NCI-H187 (cell line): ENCODE measurements around the gene B3GALNT2.

ENCODE experiments used
- DNase-seq, 2 experiments: peaks; one replicate each; lab custom pipeline; 2025; lab: John Stamatoyannopoulos, UW

B3GALNT2 gene

DNA sequence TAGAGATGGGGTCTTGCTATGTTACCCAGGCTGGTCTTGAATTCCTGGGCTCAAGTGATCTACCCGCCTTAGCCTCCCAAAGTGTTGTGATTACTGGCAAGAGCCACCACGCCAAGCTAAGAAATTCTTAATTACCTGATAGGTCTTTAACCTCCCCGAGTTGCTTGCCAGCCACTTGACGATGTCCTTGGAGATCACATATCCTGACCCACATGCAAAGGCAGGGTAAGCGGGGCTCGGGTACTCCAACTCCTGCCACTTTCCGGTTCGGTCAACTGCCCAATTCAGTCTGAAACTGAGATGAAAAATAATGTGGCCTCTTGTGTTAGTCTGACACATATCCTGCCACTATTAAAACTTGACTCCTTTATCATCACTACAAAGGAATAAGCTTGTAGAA lies 50.2 kb downstream of the B3GALNT2 start:
- DNase-seq = no peak

DNA sequence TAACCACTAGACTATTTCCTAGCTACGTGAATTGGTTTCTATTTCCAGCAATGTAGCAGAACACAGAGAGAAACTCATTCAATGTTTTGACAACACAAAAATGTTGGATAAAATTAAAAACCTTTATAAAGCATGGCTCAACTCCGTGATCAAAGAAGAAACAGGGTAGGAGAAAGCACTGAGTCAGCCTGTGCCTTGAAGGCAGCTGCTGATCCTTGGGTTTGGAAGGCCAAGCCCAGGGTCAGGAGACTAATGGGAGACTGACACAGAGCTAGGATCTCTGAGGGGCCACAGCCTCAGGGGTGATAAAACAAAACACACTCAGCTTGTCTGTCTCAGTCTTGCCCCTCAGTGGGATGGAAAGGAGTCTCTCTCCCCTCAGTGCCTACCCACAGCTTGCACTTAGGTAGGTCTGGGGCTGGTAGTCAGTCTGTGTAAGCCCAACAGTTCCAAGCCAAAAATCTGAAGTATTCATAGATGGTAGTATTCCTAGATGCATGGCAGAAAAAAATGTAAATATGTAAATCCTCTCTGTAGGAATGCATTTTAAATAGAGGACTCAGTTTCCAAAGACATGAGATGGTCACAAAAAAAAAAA lies 53.3 kb downstream of the B3GALNT2 start:
- no peak for DNase-seq

DNA sequence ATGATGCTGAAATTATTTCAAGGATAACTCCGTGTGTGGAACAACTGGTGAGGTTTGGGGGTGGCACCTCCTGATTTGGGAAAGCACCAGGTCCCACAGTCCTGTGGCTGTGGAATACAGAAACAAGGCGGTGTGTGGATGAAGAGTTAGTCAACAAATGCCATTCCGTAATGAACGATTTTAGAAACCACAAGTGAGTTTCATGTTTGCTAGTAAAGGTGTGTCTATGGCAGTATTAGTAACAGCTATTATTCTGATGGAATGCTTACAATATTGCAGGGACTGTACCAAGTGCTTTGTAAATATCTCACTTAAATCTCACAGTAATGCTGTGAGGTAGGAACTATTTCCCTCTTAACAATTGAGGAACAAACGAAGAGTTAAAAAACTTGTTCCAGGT lies 53.8 kb downstream of the B3GALNT2 start:
- no peak for DNase-seq

DNA sequence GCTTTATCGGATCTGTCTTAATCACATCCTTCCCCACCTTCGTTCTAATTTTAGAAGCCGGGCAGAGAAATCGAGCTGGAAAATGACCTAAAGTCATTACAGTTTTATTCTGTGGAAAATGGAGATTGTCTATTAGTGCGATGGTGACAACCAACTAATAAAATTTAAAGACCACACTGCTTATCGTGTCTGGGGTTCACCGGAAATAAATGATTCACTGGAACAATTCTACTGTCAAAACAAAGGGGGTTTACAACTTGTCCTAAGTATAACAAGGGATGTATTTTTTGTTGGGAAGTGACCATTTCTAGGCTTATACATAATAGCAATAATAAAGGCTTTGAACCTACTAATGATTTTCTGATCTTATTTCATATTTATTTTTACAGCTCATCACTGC lies 55.6 kb downstream of the B3GALNT2 start:
- no peak for DNase-seq

DNA sequence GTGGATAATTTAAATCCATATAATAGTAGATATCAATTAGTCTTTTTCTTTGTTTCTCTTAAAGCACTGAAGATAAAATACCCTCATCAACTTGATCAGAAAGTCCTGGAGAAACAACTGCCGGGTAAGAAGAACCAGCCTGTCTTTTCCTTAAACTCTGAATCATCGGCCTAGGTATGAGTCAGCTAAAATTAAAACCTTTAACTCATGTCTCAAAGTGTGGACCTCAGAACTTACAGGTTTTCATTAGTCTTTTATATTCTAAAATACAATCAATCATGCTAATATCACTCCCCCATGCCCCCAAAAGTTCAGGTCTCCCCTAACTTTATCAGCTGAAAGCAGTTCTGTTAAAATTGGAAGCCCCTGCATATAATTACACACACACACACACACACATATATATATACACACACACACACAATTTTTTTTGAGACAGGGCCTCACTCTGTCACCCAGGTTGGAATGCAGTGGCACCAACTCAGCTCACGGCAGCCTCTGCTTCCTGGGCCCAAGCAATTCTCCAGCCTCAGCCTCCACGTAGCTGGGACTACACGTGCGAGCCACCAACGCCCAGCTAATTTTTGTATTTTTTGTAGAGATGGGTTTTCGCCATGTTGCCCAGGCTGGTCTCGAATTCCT lies 61.3 kb downstream of the B3GALNT2 start:
- DNase-seq = no peak

DNA sequence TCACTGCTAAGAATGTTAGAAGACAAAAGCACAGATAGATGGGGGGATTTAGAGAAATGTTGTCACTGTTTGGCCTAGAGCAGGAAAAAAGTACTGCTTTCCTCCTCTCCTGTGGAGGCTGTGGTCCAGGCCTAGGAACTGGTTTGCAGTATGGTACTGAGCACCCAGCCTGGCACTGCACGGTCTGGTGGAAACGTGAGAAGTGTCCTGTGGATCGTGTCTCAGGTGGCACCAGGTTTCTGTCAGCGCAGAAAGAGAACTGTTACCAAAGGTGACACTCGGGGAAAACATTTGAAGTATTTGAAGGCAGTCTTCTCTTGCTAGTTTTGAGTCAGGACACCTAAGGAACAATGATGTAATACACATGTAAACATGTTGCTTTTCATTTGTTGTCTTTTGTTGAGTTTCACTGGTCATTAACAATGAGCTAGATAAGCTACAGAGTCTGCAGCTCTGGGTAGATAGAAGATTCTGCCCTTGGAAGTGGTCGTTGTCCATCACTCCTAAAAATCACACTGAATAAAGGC lies 63.0 kb downstream of the B3GALNT2 start:
- DNase-seq = no peak

DNA sequence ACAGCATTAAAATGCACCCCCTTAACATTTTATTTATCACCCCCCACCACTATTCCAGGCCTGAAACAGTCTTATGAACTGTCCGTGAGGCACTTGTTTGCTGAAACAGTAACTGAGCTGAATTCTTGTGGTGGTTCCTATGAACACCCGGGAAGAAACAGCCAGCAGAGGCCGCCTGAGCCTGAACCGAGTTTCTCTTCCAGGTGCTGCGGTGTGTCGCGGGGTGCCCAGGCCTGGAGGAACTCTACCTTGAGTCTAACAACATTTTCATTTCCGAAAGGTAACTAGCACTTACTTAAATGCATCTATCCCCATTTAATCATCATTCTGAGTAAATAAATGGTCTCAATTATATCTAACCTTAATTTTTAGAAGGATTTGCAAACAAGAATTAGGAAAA lies 70.3 kb downstream of the B3GALNT2 start:
- no peak for DNase-seq

DNA sequence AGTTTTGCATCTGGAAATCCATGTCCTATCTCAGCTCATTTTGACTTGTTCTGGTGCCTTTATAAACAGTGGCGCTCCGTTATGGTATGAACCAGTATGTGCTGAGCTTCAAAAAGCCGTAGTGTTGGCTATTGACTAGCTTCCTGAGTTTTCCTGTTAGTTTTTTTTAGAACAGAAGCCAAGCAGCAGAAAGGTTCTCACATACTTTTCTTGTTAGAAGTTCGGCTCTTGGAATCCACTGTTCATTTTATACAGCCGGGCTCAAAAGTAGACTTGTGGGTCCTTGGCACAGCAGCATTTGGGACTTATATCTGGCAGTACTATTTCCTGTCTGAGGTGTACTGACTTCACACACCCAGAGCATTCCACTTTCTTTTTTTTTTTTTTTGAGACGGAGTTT lies 73.3 kb downstream of the B3GALNT2 start:
- no peak for DNase-seq

DNA sequence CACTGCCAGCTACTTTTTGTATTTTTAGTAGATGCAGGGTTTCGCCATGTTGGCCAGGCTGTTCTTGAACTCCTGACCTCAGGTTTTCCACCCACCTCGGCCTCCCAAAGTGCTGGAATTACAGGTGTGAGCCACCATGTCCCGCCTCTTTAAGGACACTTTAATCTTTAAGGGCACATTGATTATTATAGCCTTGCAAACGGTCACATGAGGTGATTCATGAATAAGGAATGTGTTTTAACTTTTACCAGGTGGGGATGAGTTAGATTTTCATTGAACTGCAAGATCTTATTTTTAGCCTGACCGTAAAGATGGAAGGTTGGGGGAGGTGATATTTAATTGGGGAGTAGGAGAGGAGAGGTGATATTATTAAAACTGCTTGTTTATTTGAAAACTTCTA lies 75.1 kb downstream of the B3GALNT2 start:
- no peak for DNase-seq

DNA sequence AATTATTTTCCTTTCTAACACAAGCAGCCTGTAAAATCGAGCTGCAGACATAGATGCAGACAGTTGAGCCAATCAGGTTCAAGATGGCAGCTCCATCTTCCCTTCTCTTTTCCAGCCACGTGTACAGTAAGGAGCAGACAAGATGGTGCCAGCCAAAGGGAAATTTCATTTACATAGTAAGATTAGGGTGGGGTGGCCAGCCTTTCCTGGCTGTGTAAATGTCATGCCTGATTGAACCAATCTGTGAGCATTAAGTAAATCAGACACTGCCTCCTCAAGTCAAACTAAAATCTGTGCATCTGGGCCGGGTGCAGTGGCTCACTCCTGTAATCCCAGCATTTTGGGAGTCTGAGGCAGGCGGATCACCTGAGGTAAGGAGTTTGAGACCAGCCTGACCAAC lies 76.8 kb downstream of the B3GALNT2 start:
- no peak for DNase-seq

DNA sequence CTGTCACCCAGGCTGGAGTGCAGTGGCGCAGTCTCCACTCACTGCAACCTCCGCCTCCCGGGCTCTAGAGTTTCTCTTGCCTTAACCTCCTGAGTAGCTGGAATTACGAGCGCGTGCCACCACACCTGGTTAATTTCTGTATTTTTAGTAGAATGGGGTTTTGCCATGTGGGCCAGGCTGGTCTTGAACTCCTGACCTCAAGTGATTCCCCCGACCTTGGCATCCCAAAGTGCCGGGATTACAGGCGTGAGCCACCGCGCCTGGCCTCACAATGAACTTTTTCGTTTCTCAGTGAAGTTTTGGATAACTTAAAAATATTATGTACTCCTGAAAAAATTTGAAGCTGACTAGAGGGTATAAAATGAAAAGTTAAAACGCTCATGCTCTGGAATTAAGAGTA lies 77.6 kb downstream of the B3GALNT2 start:
- no peak for DNase-seq

DNA sequence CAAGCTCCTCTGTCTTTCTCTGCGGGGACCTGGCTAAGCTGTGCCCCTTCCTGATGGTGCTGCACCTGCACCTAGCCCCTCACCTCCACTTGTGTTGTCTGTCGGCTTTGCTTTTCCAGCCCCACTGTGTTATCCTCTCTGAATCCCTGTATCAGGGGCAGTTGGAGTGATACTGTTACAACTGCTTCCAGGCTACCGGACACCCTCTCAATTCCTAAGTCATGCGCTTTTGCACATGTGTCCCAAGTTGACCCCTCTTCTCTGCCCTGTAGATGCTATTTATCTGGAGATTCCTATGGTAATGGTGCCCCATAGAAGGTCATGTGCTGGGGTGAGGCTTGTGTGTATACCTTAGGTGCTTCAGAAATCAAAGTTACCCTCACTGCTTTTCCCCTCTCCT lies 78.1 kb downstream of the B3GALNT2 start:
- no peak for DNase-seq

DNA sequence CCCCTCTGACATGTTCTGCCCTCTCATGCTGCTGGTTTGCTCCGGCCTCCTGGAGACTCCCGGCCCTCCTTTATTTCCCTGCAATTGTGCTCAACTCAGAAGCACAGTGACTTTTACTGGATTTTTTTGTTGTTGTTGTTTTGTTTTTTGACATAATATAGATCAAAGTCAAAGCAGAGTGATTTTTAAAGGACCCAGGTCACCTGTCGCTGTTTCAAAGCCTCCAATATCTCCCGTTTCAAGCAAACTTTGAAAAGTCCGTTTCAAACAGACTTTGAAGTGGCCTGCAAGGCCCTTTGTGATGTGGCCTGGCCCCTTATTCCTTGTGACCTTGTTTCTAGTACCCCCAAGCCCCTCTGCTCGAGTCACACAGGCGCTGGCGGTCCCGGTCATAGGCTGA lies 78.9 kb downstream of the B3GALNT2 start:
- no peak for DNase-seq

DNA sequence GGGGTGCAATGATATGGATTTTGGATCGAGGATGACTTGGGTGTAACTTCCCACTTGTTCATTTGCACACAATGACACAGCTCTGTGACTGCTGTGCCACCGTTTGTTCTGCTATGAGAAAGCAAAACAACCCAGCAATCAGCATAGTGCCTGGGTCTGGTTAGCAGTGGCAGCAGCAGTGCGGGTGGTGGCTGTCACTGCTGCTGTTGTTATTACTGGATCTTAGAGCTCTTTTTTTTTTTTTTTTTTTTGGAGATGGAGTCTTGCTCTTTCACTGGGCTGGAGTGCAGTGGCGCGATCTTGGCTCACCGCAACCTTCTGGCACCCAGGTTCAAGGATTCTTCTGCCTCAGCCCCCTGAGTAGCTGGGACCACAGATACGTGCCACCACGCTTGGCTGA lies 80.2 kb downstream of the B3GALNT2 start:
- no peak for DNase-seq

DNA sequence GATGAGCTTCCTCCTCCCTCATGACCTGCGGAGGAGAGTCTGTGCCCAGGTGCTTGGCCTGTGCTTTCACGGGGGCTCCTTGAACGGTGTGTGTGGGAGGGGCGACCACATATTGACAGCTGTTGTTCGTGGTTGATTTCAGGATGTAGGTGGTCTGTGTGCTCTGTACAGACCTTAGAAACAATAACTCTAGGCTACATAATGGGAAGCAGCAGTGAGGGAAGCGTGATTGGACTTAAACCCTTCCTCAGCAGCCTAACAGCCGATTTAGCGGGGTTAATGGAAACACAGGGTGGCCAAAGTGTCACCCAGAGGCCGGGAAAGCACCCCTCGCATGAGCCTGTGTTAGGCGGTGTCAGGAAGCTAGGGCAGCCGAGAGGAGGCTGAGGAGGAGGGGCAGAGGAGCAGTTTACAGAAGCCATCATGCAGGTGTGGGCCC lies 81.0 kb downstream of the B3GALNT2 start:
- no peak for DNase-seq

DNA sequence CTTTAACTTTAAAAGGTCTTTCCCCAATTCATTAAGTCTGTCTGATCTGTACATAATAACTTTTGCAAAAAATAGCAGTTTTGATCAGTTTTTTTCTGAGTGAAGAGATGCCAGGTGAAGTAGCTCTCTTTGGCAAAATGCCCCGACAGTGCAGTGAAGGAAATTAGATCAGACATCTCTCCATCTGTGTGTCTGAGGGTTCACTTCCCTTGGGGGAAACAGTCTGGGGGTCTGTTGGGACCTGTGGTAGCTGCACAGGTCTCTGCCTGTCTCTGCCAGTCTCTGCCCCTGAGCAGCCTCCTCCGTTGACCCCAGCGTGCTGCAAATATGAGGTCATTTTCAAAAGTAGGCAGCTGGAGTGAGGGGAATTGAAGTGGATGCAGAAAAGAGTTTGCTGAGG lies 82.5 kb downstream of the B3GALNT2 start:
- no peak for DNase-seq

DNA sequence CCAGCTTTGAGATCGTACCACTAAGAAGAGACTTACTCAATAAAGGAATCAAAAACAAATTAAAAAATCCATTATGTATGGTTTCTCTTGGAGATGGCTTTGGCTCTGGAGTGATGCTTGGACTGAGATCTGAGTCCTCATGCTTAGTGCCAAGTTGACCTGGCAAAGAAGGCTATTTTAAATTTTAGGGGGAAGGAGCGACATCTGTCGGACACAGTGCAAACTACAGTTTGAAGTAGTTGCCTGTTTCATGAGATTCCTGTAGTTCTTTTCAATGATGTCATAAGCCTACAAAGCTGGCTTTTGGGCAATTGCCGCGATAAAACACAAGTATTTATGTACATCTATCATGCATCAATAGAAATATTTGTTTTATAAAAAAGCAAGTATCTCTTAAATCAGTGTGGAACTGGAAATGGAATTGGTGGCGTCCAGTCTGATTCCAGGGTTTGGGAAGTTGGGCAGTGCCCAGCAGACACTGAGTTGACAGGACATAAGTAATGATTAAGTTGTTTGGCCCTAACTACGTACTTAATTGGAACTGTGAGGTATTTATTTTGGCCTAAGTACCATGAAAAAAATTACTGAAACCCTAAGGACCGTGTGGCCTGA lies 87.1 kb downstream of the B3GALNT2 start:
- DNase-seq = peak in 1 of 2 experiments; percentile 15

DNA sequence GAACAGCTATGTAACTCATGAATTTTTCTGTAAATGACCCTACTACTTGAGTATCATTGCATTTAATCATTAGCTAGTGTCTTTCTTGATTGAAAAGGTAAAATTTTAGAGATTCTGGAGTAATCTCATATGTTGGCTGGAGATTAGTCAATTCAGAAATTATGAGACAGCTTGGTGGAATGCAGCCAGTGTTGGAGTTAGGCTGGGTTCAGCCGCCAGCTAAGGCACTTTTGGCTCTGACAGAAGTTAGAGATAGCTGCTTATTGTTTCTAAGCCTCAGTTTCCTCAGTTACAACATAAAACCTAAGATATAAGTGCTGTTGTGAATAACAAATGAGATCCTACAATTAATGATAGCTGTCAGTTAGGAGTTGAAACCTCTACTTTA lies 87.6 kb downstream of the B3GALNT2 start:
- no peak for DNase-seq

DNA sequence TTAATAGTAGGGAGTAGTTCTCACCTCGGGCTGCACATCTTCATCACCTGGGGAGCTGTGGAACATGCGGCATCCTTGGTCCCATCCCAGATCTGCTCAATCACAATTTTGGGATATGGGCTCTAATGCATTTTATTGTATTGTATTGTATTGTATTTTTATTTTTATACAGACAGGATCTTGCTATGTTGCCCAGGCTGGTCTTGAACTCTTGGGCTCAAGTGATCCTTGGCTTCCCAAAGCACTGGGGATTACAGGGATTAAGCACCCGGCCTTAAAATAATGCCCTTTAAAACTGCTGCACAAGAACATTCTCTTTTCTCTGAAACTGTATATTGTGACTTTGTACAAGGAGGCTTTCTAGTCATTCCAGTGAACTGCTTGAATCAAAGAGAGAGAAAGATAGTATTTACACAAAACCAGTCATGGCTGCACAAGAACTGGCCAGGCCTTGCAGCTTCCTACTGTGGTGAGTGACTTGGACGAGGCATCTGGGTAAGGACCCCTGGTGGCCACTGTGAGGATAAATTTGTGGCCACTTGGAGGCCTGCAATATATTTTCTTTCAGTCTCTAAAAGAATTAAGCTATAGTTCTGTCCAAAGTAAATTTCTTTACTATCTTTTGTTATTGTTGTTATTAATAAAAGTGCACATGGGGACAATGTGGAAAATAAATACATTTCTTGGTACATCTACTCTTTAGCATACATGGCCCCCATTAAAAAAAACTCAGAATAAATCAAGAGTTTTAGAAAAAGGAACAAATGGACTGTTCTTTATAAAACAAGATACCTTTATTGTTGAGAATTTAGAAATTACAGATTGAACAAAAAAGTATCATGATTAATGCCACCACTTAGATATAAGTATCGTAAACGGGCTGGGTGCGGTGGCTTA lies 89.0 kb downstream of the B3GALNT2 start:
- DNase-seq = no peak

DNA sequence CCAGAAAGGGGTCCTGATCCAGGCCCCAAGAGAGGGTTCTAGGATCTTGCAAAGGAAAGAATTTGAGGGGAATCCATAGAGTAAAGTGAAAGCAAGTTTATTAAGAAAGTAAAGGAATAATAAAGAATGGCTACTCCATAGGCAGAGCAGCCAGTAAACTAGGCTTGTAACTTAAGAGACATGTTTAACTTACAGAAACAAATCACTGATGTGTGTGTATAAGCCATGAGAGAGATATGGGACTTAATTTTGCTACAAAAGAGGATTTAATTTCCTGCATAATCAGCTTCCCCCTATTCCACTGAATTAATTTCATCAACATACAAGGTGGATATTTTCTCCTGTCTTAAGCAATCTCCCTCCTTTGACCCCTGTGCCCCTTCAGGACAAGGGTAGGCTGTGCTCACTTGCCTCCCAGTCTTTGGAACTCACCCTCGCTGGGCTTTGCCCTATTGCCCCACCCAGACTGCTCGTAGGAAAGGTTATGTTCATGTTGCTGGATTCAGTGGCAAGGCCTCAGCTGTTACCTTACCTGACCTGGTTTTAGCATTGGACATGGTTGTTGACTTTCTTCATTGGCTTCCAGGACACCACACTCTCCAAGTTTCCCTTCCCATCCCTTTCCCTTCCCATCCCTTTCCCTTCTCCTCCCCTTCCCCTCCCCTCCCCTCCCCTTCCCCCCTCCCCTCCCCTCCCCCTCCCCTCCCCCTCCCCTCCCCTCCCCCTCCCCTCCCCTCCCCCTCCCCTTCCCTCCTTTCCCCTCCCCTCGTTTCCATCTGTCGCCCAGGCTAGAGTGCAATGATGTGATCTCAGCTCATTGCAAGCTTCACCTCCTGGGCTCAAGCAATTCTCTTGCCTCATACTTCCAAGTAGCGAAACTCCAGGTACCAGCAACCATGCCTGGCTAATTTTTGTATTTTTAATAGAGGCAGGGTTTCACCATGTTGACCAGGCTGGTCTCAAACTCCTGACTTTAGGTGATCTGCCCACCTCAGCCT lies 92.5 kb downstream of the B3GALNT2 start:
- no peak for DNase-seq

DNA sequence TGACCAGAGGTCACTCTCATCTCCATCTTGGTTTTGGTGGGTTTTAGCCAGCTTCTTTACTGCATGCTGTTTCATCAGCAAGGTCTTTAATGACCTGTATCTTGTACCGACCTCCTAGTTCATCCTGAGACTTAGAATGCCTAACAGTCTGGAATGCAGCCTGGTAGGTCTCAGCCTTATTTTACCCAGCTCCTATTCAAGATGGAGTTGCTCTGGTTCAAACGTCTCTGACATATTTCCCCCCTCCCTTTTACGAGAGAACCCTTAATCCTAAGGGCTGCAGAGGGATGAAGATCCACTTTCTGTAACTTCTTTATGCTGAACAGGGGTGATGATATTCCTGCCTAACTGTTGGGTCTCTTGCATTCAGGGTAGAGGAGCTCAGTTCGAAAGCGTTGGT lies 93.8 kb downstream of the B3GALNT2 start:
- no peak for DNase-seq
